Lung microvascular endothelial cell (primary cell): ENCODE measurements around the gene HMGN1. TPM values are rescaled to one million over a fixed set of nuclear protein-coding genes. Genes with fewer than 3 reads are reported as not detected.

Experiments
- DNase-seq, 2 donors: peaks; one replicate each; pipeline versions ENCODE4 v3.0.0 to v3.0.0-alpha.2; 2010; ENCODE audit warnings: low read depth in 2 of 2
- total RNA-seq: library from RNA; depleted of rRNA; stranded (reverse); fragments of >200 nt; gene quantifications from 2 replicates; pipeline ENCODE4 v1.2.1, GENCODE V29; 2014

HMGN1 gene
- total RNA-seq, 1 donor from 2014 or later, result 160 TPM

GRCh38 chr21:39311164-39311563, 37.7 kb downstream of the HMGN1 start:
- DNase-seq, result no peak

GRCh38 chr21:39307466-39307865, 41.4 kb downstream of the HMGN1 start:
- DNase-seq, result no peak

GRCh38 chr21:39300587-39300986, 48.3 kb downstream of the HMGN1 start:
- DNase-seq, result no peak

- no peak for DNase-seq
Observed at GRCh38 chr21:39296891-39297290, 52.0 kb downstream of the HMGN1 start.

Other genes starting within 250 kb of the HMGN1 start
- gene PSMG1, start 165.6 kb downstream of the HMGN1 start, total RNA-seq, result 57.3 and 58.9 TPM in 2 replicates
- 33.8 and 51.2 TPM in 2 replicates for gene BRWD1, start 35.5 kb downstream of the HMGN1 start, total RNA-seq
- 0.22 and 0.40 TPM in 2 replicates for gene LCA5L, start 96.7 kb upstream of the HMGN1 start, total RNA-seq
- gene SH3BGR, start 102.9 kb upstream of the HMGN1 start, total RNA-seq, result 0.20 and 0.22 TPM in 2 replicates